HCT116 (cell line): ENCODE measurements around the gene SLC6A2. TPM values are rescaled to one million over a fixed set of nuclear protein-coding genes. Genes with fewer than 3 reads are reported as not detected.

Experiments used
- ATAC-seq: fragments of 200-7000 bp; cut with Tn5 transposase; 2 replicates; pipeline ENCODE4 v1.9.1; 2020; ENCODE audit warnings: mild to moderate bottlenecking, moderate library complexity
- BruUV-seq: library from RNA; stranded (reverse); fragments of 400-500 nt; replicated peaks from 2 replicates; lab custom pipeline; 2021; lab: Mats Ljungman, UMichigan
- CTCF ChIA-PET: fragments of 300-600 bp; sonication (Branson Sonifier 250); formaldehyde crosslinking; loops from one replicate; lab custom pipeline; 2021; ENCODE audit warnings: antibody characterized with exemption; lab: Charles Lee
- POLR2A ChIA-PET: fragments of 300-600, 350-600 bp; sonication (Branson Sonifier 250); formaldehyde crosslinking; loops from one replicate; lab custom pipeline; 2021; ENCODE audit warnings: antibody characterized with exemption; lab: Charles Lee
- RAD21 ChIA-PET, 2 experiments: fragments of 300-600 bp; sonication (Branson Sonifier 250); formaldehyde crosslinking; loops; one replicate each; lab custom pipeline; 2023; ENCODE audit warnings: low total read pairs in 2 of 2; ENCODE audit not compliant: uncharacterized antibody in 2 of 2, unreplicated experiment in 2 of 2, low non-redundant PET in 1 of 2; lab: Charles Lee
- DNase-seq: peaks from one replicate; pipeline ENCODE4 v3.0.0-alpha.2; 2010; ENCODE audit warnings: low read depth, low spot score
- H2AFZ ChIP-seq: fragments of 200-600 bp; shearing (Covaris generic), sonication (generic); 2 replicates; pipeline ENCODE4 v1.6.1; 2017; ENCODE audit warnings: low read depth, mixed run types, mixed read lengths, antibody characterized with exemption, low read length; ENCODE audit not compliant: poor library complexity, severe bottlenecking
- H3K27ac ChIP-seq: 2 replicates; pipeline ENCODE4 v1.5.1; 2012; ENCODE audit warnings: low read depth, low read length
- H3K27me3 ChIP-seq: fragments of 200-600 bp; sonication (generic); 2 replicates; pipeline ENCODE4 v1.6.1; 2016; ENCODE audit warnings: mixed run types, low read length, mixed read lengths; ENCODE audit not compliant: insufficient read depth
- H3K36me3 ChIP-seq, 2 experiments: fragments of 200-500 bp in 1 of 2; fragments of 200-600 bp in 1 of 2; sonication (Bioruptor generic) in 1 of 2; sonication (generic) in 1 of 2; 2 replicates each; pipeline versions ENCODE4 v1.5.1 to v1.6.1; 2014 to 2016; ENCODE audit warnings: low read length in 2 of 2, inconsistent platforms in 1 of 2, mixed read lengths in 1 of 2, mixed run types in 1 of 2; ENCODE audit not compliant: insufficient read depth in 2 of 2, control insufficient read depth in 1 of 2
- H3K4me1 ChIP-seq, 2 experiments: fragments of 200-600 bp in 1 of 2; sonication (generic) in 1 of 2; 2 replicates each; pipeline versions ENCODE4 v1.5.1 to v1.6.1; 2012 to 2017; ENCODE audit warnings: low read length in 2 of 2, inconsistent platforms in 1 of 2, mild to moderate bottlenecking in 1 of 2, mixed read lengths in 1 of 2, mixed run types in 1 of 2, moderate library complexity in 1 of 2; ENCODE audit not compliant: insufficient read depth in 2 of 2, control insufficient read depth in 1 of 2
- H3K4me2 ChIP-seq: fragments of 200-600 bp; sonication (generic); 2 replicates; pipeline ENCODE4 v1.6.1; 2017; ENCODE audit warnings: mixed run types, low read length, mixed read lengths
- H3K4me3 ChIP-seq, 2 experiments: fragments of 200-600 bp in 1 of 2; sonication (generic) in 1 of 2; replicated peaks in 1 of 2; 2 replicates each; pipeline ENCODE4 v1.5.1; 2011 to 2016; ENCODE audit warnings: low read length in 2 of 2, control low read depth in 1 of 2, low read depth in 1 of 2, mild to moderate bottlenecking in 1 of 2, mixed read lengths in 1 of 2, mixed run types in 1 of 2
- H3K79me2 ChIP-seq: fragments of 200-600 bp; sonication (generic); 2 replicates; pipeline ENCODE4 v1.6.1; 2017; ENCODE audit warnings: mild to moderate bottlenecking, mixed run types, low read length, moderate library complexity, mixed read lengths; ENCODE audit not compliant: insufficient read depth
- H3K9ac ChIP-seq: fragments of 200-600 bp; sonication (generic); 2 replicates; pipeline ENCODE4 v1.6.1; 2016; ENCODE audit warnings: low read length, mixed read lengths
- H3K9me2 ChIP-seq: fragments of 200-600 bp; sonication (generic), shearing (Covaris generic); 2 replicates; pipeline ENCODE4 v1.6.1; 2017; ENCODE audit warnings: mixed run types, mild to moderate bottlenecking, moderate library complexity; ENCODE audit not compliant: insufficient read depth
- H3K9me3 ChIP-seq, 2 experiments: fragments of 200-500 bp in 1 of 2; fragments of 200-600 bp in 1 of 2; sonication (Bioruptor generic) in 1 of 2; sonication (generic) in 1 of 2; 2 replicates each; pipeline ENCODE4 v1.6.1; 2014 to 2017; ENCODE audit warnings: low read length in 2 of 2, mixed read lengths in 2 of 2, inconsistent platforms in 1 of 2, low read depth in 1 of 2, mild to moderate bottlenecking in 1 of 2, mixed run types in 1 of 2, moderate library complexity in 1 of 2; ENCODE audit not compliant: control insufficient read depth in 1 of 2, insufficient read depth in 1 of 2
- H4K20me1 ChIP-seq: fragments of 200-600 bp; sonication (generic), shearing (Covaris generic); 2 replicates; pipeline ENCODE4 v1.6.1; 2017; ENCODE audit warnings: mixed run types, mild to moderate bottlenecking, moderate library complexity; ENCODE audit not compliant: insufficient read depth
- CBX3 ChIP-seq: IDR thresholded peaks from 2 replicates; pipeline ENCODE4 v1.6.1; 2012; ENCODE audit warnings: low read depth
- CEBPB ChIP-seq: IDR thresholded peaks from 2 replicates; pipeline ENCODE4 v1.6.1; 2012; ENCODE audit warnings: low read depth
- EGR1 ChIP-seq: IDR thresholded peaks from 2 replicates; pipeline ENCODE4 v1.6.1; 2012; ENCODE audit warnings: low read depth
- EZH2 ChIP-seq: fragments of 200-600 bp; sonication (generic); IDR thresholded peaks from 2 replicates; pipeline ENCODE4 v1.6.1; 2017; ENCODE audit warnings: antibody characterized with exemption, mixed run types
- EZH2phosphoT487 ChIP-seq: fragments of 200-600 bp; IDR thresholded peaks from 2 replicates; pipeline ENCODE4 v1.6.1; 2018; ENCODE audit warnings: antibody characterized with exemption, borderline replicate concordance
- JUND ChIP-seq: IDR thresholded peaks from 2 replicates; pipeline ENCODE4 v1.6.1; 2012
- POLR2AphosphoS5 ChIP-seq: IDR thresholded peaks from 2 replicates; pipeline ENCODE4 v1.6.1; 2011; ENCODE audit warnings: mild to moderate bottlenecking, low read depth, low read length, moderate library complexity
- REST ChIP-seq: IDR thresholded peaks from 2 replicates; pipeline ENCODE4 v1.6.1; 2012; ENCODE audit warnings: low read depth
- SIN3A ChIP-seq: IDR thresholded peaks from 2 replicates; pipeline ENCODE4 v1.6.1; 2012; ENCODE audit warnings: low read depth
- SP1 ChIP-seq: IDR thresholded peaks from 2 replicates; pipeline ENCODE4 v1.6.1; 2012; ENCODE audit warnings: low read depth
- SRF ChIP-seq: IDR thresholded peaks from 2 replicates; pipeline ENCODE4 v1.6.1; 2012; ENCODE audit warnings: low read depth
- TCF7L2 ChIP-seq: IDR thresholded peaks from 2 replicates; pipeline ENCODE4 v1.7.0; 2011; ENCODE audit warnings: borderline replicate concordance, inconsistent platforms; ENCODE audit not compliant: insufficient read depth, insufficient read length; ENCODE audit errors: extremely low read depth
- YY1 ChIP-seq: IDR thresholded peaks from 2 replicates; pipeline ENCODE4 v1.6.1; 2011; ENCODE audit warnings: low read length, low read depth, moderate library complexity, mild to moderate bottlenecking; ENCODE audit not compliant: insufficient replicate concordance; ENCODE audit errors: extremely low read depth
- ZFX ChIP-seq: fragments of 450-650 bp; IDR thresholded peaks from 2 replicates; pipeline ENCODE4 v1.6.1; 2017
- ZNF274 ChIP-seq: fragments of 200-500 bp; sonication (Bioruptor generic); IDR thresholded peaks from 2 replicates; pipeline ENCODE4 v1.6.1; 2014; ENCODE audit warnings: mild to moderate bottlenecking, low read depth, low read length, inconsistent platforms
- intact Hi-C: fragments of 100-400 bp; cut with micrococcal nuclease; formaldehyde crosslinking; loops from 2 replicates; pipeline ENCODE4 v1.10.0; 2022
- total RNA-seq: library from RNA; stranded (reverse); gene quantifications from one replicate; pipeline ENCODE4 v1.2.1, GENCODE V29; 2021; ENCODE audit not compliant: unreplicated experiment
- TF ChIP-seq, protein P1 (sequence below): IDR thresholded peaks from 2 replicates; pipeline ENCODE4 v1.6.1; 2012
- TF ChIP-seq, protein P2 (sequence below), 3 experiments: fragments of 200-600 bp in 1 of 3; sonication (generic) in 1 of 3; IDR thresholded peaks in 2 of 3; conservative IDR thresholded peaks in 1 of 3; 2 replicates each; pipeline ENCODE4 v1.5.1; 2012 to 2017; ENCODE audit warnings: low read depth in 2 of 3, low read length in 2 of 3, antibody characterized with exemption in 1 of 3, borderline replicate concordance in 1 of 3, control low read depth in 1 of 3, mild to moderate bottlenecking in 1 of 3, mixed read lengths in 1 of 3, mixed run types in 1 of 3, moderate library complexity in 1 of 3; ENCODE audit not compliant: insufficient read depth in 1 of 3
- TF ChIP-seq, protein P3 (sequence below): IDR thresholded peaks from 2 replicates; pipeline ENCODE4 v1.6.1; 2011; ENCODE audit warnings: mild to moderate bottlenecking, low read length, moderate library complexity; ENCODE audit not compliant: insufficient replicate concordance; ENCODE audit errors: extremely low read depth
- TF ChIP-seq, protein P4 (sequence below): IDR thresholded peaks from 2 replicates; pipeline ENCODE4 v1.6.1; 2012

Gene SLC6A2
- total RNA-seq, 1 experiment from 2014 or later, result not detected

DNA sequence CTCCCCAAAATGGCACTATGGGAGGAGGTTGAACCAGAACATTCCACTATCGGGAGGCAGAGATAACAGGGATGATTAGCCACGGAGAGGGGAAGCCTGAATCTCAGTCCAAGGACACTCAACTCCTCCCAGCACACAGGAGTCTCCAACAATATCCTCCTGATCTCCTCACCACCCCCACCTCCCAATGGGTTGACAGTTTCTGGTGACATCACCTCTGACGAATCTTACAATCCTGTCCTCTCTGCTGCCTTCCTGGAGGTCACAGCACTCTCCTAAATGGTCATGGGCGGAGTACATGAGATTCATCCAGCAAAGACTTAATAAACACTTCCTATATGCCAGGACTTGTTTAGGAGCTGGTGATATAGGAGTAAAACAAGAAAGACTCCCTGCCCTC is 80.9 kb downstream of the SLC6A2 start:
- H3K9me2 ChIP-seq, result no peaks in the 10 kb centered on the region
- BruUV-seq, result no TSS peak
- no peaks in the 10 kb centered on the region for H3K79me2 ChIP-seq
- no peak overlapping the region for H3K4me3 ChIP-seq
- no peaks in the 10 kb centered on the region for H4K20me1 ChIP-seq
- H3K9me3 ChIP-seq, result no peaks in the 10 kb centered on the region
- TF ChIP-seq, protein P1, sequence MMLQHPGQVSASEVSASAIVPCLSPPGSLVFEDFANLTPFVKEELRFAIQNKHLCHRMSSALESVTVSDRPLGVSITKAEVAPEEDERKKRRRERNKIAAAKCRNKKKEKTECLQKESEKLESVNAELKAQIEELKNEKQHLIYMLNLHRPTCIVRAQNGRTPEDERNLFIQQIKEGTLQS, result no peak
- TF ChIP-seq, protein P2, sequence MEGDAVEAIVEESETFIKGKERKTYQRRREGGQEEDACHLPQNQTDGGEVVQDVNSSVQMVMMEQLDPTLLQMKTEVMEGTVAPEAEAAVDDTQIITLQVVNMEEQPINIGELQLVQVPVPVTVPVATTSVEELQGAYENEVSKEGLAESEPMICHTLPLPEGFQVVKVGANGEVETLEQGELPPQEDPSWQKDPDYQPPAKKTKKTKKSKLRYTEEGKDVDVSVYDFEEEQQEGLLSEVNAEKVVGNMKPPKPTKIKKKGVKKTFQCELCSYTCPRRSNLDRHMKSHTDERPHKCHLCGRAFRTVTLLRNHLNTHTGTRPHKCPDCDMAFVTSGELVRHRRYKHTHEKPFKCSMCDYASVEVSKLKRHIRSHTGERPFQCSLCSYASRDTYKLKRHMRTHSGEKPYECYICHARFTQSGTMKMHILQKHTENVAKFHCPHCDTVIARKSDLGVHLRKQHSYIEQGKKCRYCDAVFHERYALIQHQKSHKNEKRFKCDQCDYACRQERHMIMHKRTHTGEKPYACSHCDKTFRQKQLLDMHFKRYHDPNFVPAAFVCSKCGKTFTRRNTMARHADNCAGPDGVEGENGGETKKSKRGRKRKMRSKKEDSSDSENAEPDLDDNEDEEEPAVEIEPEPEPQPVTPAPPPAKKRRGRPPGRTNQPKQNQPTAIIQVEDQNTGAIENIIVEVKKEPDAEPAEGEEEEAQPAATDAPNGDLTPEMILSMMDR (IDR thresholded peaks at IDR 0.05 in 2 of 3, conservative IDR thresholded peaks at IDR 0.05 in 1 of 3; ENCODE audit: borderline replicate concordance in 1 of 3, insufficient read depth in 1 of 3, low read depth in 2 of 3, low read length in 2 of 3), result no peak
- TF ChIP-seq TCF7L2, result no peak
- TF ChIP-seq CEBPB, result no peak
- no peak for TF ChIP-seq REST
- TF ChIP-seq EGR1, result no peak
- TF ChIP-seq ZNF274, result no peak
- TF ChIP-seq, protein P3, sequence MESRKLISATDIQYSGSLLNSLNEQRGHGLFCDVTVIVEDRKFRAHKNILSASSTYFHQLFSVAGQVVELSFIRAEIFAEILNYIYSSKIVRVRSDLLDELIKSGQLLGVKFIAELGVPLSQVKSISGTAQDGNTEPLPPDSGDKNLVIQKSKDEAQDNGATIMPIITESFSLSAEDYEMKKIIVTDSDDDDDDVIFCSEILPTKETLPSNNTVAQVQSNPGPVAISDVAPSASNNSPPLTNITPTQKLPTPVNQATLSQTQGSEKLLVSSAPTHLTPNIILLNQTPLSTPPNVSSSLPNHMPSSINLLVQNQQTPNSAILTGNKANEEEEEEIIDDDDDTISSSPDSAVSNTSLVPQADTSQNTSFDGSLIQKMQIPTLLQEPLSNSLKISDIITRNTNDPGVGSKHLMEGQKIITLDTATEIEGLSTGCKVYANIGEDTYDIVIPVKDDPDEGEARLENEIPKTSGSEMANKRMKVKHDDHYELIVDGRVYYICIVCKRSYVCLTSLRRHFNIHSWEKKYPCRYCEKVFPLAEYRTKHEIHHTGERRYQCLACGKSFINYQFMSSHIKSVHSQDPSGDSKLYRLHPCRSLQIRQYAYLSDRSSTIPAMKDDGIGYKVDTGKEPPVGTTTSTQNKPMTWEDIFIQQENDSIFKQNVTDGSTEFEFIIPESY, result no peak
- no peak for TF ChIP-seq CBX3
- TF ChIP-seq POLR2AphosphoS5, result no peak
- TF ChIP-seq, protein P4, sequence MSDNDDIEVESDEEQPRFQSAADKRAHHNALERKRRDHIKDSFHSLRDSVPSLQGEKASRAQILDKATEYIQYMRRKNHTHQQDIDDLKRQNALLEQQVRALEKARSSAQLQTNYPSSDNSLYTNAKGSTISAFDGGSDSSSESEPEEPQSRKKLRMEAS, result no peak
- no peak for TF ChIP-seq SRF
- TF ChIP-seq SP1, result no peak
- no peak for TF ChIP-seq EZH2
- TF ChIP-seq SIN3A, result no peak
- TF ChIP-seq ZFX, result no peak
- no peak for TF ChIP-seq EZH2phosphoT487
- TF ChIP-seq JUND, result no peak
- TF ChIP-seq YY1, result no peak
- H2AFZ ChIP-seq, result no peak overlapping the region
- H3K9ac ChIP-seq, result no peak overlapping the region
- RAD21 ChIA-PET, result no interaction called here
- intact Hi-C loops, result no loop called here
- POLR2A ChIA-PET, result no interaction called here
- DNase-seq (no peak), ATAC-seq (no peak)
- H3K36me3 ChIP-seq, result no peaks in the 10 kb centered on the region
- CTCF ChIA-PET, result no interaction called here
- H3K27me3 ChIP-seq, result peaks cover 32% of the 10 kb centered on the region; the same call in 1 of the 2 replicates
- H3K27ac ChIP-seq, result no peak overlapping the region
- H3K4me2 ChIP-seq, result no peak overlapping the region
- peaks cover 0 to 19% of the 10 kb centered on the region in 2 experiments; a peak in 2 of 4 replicates for H3K4me1 ChIP-seq
